Measurements from ENCODE around the gene FOXD2.

Gene FOXD2

GRCh38 chr1:47469390-47469759 is 31.5 kb downstream of the FOXD2 start:
- DNase-seq = no peak

DNA sequence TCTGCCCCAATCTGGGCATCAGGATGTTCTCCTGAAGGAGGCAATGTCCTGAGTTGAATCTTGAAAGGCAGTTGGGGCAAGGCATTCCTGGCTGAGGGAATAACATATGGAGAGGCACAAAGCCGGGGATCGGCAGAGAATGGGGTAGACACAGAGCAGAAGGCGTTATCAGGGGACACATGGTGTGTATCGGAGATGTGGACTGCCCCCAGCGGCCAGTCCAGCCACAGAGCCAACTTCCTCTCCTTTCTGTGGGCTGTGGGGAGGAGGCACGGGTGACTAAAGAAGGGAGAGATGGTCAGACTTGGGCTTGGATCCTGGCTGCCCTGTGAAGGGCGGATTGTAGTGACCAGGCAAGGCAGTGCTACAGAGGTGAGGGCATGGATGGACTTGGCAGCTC is 32.1 kb downstream of the FOXD2 start:
- DNase-seq = no peak

DNA sequence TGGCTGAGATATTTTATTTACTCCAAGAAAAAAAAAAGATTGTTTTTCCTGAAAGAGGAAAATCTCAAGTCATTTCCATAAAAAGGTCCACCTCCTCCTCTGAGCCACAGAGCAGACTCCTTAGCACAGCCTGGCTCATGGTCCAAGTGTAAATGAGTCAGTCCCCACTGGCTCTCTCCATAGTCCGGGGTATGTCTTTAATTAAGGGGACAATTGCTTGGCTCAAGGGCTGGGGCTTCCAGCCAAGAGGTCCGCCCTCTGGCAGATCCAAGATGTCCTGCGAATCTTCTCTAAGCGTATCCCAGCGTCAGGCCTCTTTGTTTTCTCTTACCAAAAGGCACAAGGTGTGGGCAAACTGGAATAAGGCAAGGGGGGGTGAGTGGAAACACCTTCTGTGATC is 33.3 kb downstream of the FOXD2 start:
- DNase-seq = no peak

GRCh38 chr1:47474278-47475193 is 36.7 kb downstream of the FOXD2 start:
- DNase-seq = no peak

DNA sequence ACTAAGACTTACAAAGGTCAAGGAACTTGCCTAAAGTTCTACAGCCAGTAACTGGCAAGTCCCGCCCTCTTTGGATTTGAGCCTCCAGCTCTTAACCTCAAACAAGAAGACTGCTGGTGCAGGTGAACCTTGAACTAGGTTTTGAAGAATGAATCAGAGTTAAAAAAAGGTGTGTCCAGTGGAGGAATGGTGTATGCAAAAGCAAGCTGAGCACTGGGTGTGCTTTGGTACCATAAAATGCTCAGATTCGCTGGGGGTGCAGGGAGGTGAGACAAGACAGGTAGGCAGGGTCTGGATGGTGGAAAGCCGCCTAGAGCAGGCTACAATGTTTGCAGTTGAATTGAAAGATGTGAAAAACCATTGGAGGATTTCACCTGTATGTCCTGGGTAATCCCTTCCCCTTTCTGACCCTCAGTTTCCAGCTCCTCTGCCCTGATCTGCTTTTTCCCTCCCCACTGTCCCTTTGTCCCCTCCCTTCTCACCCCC is 39.8 kb downstream of the FOXD2 start:
- DNase-seq = no peak

GRCh38 chr1:47478090-47478489 is 40.2 kb downstream of the FOXD2 start:
- no peak for DNase-seq

DNA sequence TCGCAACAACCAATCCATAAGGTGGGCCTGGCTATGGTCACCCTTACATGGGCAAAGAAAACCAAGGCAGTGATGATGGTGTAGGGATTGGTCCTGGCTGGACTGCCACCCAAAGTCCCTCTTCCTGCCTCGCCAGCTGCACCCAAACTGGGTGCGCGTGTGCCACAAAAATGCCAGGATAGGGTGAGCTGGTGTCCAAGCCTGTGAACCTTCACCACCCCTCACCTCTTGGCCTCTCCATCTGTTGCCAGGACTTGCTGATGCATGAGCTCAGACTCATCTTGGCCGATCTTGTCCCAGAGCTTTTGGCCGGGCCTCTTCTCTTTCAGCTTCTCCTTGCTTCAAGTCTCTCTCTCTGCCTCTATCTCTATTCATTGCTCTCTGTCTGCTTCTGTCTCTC is 41.8 kb downstream of the FOXD2 start:
- no peak for DNase-seq

GRCh38 chr1:47481936-47482335 is 44.1 kb downstream of the FOXD2 start:
- no peak for DNase-seq

DNA sequence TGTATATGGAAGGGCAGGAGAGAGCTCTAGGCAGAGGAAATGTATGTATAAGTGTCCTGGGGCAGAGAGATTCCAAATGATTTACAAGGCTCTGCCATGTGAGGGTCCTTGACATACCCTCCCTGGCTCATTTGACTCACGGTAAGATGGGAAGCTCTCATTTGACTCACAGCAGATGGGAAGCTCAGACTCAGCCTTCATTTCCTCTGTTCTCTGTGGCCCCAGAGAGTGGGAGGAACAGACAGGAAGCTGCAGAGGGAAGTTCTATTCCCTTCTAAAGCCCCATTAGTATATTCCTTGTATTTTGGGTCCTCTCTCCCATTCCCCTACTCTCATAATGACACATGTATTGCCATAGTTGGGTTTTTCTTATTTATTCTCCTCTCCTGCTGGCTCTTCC is 44.9 kb downstream of the FOXD2 start:
- DNase-seq = no peak

- no peak for DNase-seq
These were observed 45.8 kb downstream of the FOXD2 start for GRCh38 chr1:47483651-47484050.

DNA sequence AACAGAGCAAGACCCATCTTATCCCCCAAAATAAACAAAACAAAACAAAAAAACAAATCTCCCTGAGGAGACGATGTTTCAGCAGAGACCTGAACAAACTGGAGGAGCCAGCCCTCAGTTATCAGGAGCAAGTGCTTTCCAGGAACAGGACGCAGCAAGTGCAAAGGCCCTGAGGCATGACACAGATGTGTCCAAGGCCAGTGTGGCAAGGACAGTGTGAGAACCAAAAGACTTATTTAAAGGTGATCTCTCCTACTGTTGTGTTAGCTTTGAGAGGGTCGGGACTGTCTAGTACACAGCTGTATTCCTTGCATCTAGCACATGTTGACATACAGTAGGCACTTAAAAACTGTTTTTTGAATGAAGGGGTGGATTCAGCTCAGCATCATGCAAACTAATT is 48.0 kb downstream of the FOXD2 start:
- DNase-seq = no peak

GRCh38 chr1:47487332-47487731 is 49.5 kb downstream of the FOXD2 start:
- DNase-seq = no peak

GRCh38 chr1:47487850-47488450 is 50.1 kb downstream of the FOXD2 start:
- peak; percentile 19 for DNase-seq

Data from GOT3 (cell line).